Measurements from ENCODE around the gene BOD1L2.

The BOD1L2 gene

DNA sequence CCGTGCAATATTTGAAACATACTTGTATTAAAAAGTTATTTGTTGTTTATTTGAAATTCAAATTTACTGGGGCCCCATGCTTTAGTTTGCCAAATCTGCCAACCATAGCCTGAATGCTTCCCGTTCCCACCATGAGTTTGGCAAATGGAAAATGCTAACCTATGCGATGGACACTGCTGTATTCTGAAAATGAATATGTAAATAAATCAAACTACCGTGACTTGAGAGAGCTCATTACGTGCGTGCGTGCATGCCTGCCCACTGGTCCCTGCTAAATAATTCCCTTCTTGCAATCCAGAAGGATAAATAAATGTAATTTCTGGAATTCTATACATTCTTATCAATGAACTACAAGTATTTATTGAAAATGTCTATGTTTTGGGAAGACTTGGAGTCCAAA is 3.2 kb downstream of the BOD1L2 start:
- WGBS (ENCODE audit: extremely low coverage, insufficient coverage, insufficient read length), result no CpG with 5 or more reads among the region's 7 CpGs
- H3K18ac ChIP-seq (ENCODE audit: low read length), result no peak overlapping the region
- H2BK12ac ChIP-seq (ENCODE audit: low read length), result no peak overlapping the region
- H4K91ac ChIP-seq (ENCODE audit: low read depth, low read length), result no peak overlapping the region
- no peak overlapping the region for H3K4me2 ChIP-seq (ENCODE audit: low read length)
- no peak overlapping the region for H4K12ac ChIP-seq (ENCODE audit: low read depth, low read length)
- H3K36me3 ChIP-seq (ENCODE audit: control insufficient read depth in 1 of 2, insufficient read depth in 2 of 2, low read length in 2 of 2), result no peaks in the 10 kb centered on the region
- H2AK5ac ChIP-seq (ENCODE audit: low read length), result no peak overlapping the region
- H2BK120ac ChIP-seq (ENCODE audit: insufficient read depth, low read length, poor library complexity), result no peak overlapping the region
- H3K79me1 ChIP-seq (ENCODE audit: low read length), result no peaks in the 10 kb centered on the region
- no peak overlapping the region for H3K9ac ChIP-seq (ENCODE audit: low read length)
- H3K79me2 ChIP-seq (ENCODE audit: control insufficient read depth, insufficient read depth, low read length, poor library complexity), result no peaks in the 10 kb centered on the region
- H2BK5ac ChIP-seq (ENCODE audit: low read depth, low read length, poor library complexity), result no peak overlapping the region
- no peak overlapping the region for H3K14ac ChIP-seq (ENCODE audit: low read length)
- H3K27ac ChIP-seq (ENCODE audit: low read depth, low read length), result no peak overlapping the region
- no peak overlapping the region for H3K4ac ChIP-seq (ENCODE audit: low read depth, low read length)
- no peak overlapping the region for H2AFZ ChIP-seq (ENCODE audit: insufficient read depth, low read length, poor library complexity)
- H3K9me3 ChIP-seq (ENCODE audit: insufficient read depth, low read depth, low read length), result no peaks in the 10 kb centered on the region
- no peak overlapping the region for H3K4me3 ChIP-seq (ENCODE audit: low read depth, low read length)
- no peak for DNase-seq
- H3K27me3 ChIP-seq (ENCODE audit: insufficient read depth, low read length), result no peaks in the 10 kb centered on the region
- no peaks in the 10 kb centered on the region for H3K4me1 ChIP-seq (ENCODE audit: control insufficient read depth in 1 of 2, insufficient read depth in 2 of 2, low read length in 2 of 2)
- H4K8ac ChIP-seq (ENCODE audit: low read depth, low read length), result no peak overlapping the region
- no peak overlapping the region for H3K23ac ChIP-seq (ENCODE audit: low read length)

DNA sequence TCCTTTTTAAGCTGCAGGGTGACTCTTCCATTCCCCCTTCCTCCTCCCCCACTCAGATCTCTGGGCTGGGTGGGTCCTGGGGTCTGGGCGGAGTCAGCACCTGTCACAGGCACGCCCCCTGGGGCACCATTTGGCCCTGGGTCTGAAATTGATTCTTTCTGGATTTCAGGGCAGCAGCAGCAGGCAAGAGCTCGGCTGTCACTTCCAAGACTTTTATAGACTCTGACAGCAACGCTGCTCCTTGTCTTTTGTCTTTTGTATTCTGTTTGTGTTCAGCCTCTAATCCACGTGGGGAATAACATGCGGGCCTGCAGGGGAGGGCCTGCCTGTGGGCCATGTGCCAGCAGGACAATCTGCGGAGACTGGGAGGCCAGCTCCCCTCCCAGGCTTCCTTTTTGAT is 3.9 kb downstream of the BOD1L2 start:
- WGBS (ENCODE audit: extremely low coverage, insufficient coverage, insufficient read length), result no CpG with 5 or more reads among the region's 7 CpGs
- H2BK120ac ChIP-seq (ENCODE audit: insufficient read depth, low read length, poor library complexity), result no peak overlapping the region
- H3K14ac ChIP-seq (ENCODE audit: low read length), result no peak overlapping the region
- no peaks in the 10 kb centered on the region for H3K9me3 ChIP-seq (ENCODE audit: insufficient read depth, low read depth, low read length)
- no peak overlapping the region for H3K4me3 ChIP-seq (ENCODE audit: low read depth, low read length)
- H4K8ac ChIP-seq (ENCODE audit: low read depth, low read length), result no peak overlapping the region
- DNase-seq, result no peak
- no peaks in the 10 kb centered on the region for H3K4me1 ChIP-seq (ENCODE audit: control insufficient read depth in 1 of 2, insufficient read depth in 2 of 2, low read length in 2 of 2)
- no peaks in the 10 kb centered on the region for H3K27me3 ChIP-seq (ENCODE audit: insufficient read depth, low read length)
- no peak overlapping the region for H3K23ac ChIP-seq (ENCODE audit: low read length)
- no peaks in the 10 kb centered on the region for H3K79me2 ChIP-seq (ENCODE audit: control insufficient read depth, insufficient read depth, low read length, poor library complexity)
- H3K79me1 ChIP-seq (ENCODE audit: low read length), result no peaks in the 10 kb centered on the region
- H3K4me2 ChIP-seq (ENCODE audit: low read length), result no peak overlapping the region
- H4K91ac ChIP-seq (ENCODE audit: low read depth, low read length), result no peak overlapping the region
- H2BK12ac ChIP-seq (ENCODE audit: low read length), result no peak overlapping the region
- no peak overlapping the region for H3K18ac ChIP-seq (ENCODE audit: low read length)
- no peaks in the 10 kb centered on the region for H3K36me3 ChIP-seq (ENCODE audit: control insufficient read depth in 1 of 2, insufficient read depth in 2 of 2, low read length in 2 of 2)
- H2AK5ac ChIP-seq (ENCODE audit: low read length), result no peak overlapping the region
- no peak overlapping the region for H4K12ac ChIP-seq (ENCODE audit: low read depth, low read length)
- no peak overlapping the region for H3K9ac ChIP-seq (ENCODE audit: low read length)
- H3K27ac ChIP-seq (ENCODE audit: low read depth, low read length), result no peak overlapping the region
- H3K4ac ChIP-seq (ENCODE audit: low read depth, low read length), result no peak overlapping the region
- H2BK5ac ChIP-seq (ENCODE audit: low read depth, low read length, poor library complexity), result no peak overlapping the region
- no peak overlapping the region for H2AFZ ChIP-seq (ENCODE audit: insufficient read depth, low read length, poor library complexity)

DNA sequence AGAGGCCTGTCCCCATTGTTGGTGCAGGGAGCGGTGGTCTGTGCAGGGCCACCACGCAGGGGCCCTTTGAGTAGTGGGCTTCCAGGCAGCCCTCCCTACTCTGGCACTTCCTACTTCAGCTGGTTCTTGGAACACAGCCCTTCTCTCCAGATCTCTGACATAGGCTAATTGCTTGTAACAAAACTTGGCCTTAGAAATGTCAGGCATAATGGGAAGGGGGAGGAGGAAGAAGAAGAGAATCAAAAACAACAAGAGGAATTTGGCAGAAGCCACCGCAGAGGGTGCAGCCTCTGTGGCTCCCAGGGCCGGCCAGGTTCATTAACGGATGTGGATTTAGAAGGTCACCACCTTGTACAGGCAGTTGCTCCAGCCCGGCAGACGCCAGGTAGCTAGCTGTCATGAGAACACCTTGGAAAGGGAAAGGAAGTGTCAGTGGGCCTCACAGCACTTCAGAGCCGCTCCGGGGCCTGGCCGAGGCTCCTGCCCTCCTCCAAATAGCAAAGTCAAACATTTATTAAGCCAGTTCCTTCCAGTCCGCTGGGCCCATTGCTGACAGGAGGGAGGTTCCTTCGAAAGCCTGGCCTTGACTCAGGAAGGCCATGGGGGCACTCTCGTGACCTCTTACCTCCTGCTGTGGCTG is 7.4 kb downstream of the BOD1L2 start:
- no peak overlapping the region for H3K27ac ChIP-seq (ENCODE audit: low read depth, low read length)
- no peak overlapping the region for H2BK12ac ChIP-seq (ENCODE audit: low read length)
- H2AFZ ChIP-seq (ENCODE audit: insufficient read depth, low read length, poor library complexity), result no peak overlapping the region
- no peak overlapping the region for H3K4me3 ChIP-seq (ENCODE audit: low read depth, low read length)
- H3K4ac ChIP-seq (ENCODE audit: low read depth, low read length), result no peak overlapping the region
- WGBS (ENCODE audit: extremely low coverage, insufficient coverage, insufficient read length), result no CpG with 5 or more reads among the region's 13 CpGs
- H4K8ac ChIP-seq (ENCODE audit: low read depth, low read length), result no peak overlapping the region
- H3K14ac ChIP-seq (ENCODE audit: low read length), result no peak overlapping the region
- H2BK5ac ChIP-seq (ENCODE audit: low read depth, low read length, poor library complexity), result no peak overlapping the region
- no peak overlapping the region for H2BK120ac ChIP-seq (ENCODE audit: insufficient read depth, low read length, poor library complexity)
- H3K4me2 ChIP-seq (ENCODE audit: low read length), result no peak overlapping the region
- H3K18ac ChIP-seq (ENCODE audit: low read length), result no peak overlapping the region
- no peak for DNase-seq
- H2AK5ac ChIP-seq (ENCODE audit: low read length), result no peak overlapping the region
- no peak overlapping the region for H3K23ac ChIP-seq (ENCODE audit: low read length)
- no peaks in the 10 kb centered on the region for H3K27me3 ChIP-seq (ENCODE audit: insufficient read depth, low read length)
- no peaks in the 10 kb centered on the region for H3K4me1 ChIP-seq (ENCODE audit: control insufficient read depth in 1 of 2, insufficient read depth in 2 of 2, low read length in 2 of 2)
- H3K79me1 ChIP-seq (ENCODE audit: low read length), result no peaks in the 10 kb centered on the region
- H3K9me3 ChIP-seq (ENCODE audit: insufficient read depth, low read depth, low read length), result no peaks in the 10 kb centered on the region
- no peak overlapping the region for H4K12ac ChIP-seq (ENCODE audit: low read depth, low read length)
- H3K79me2 ChIP-seq (ENCODE audit: control insufficient read depth, insufficient read depth, low read length, poor library complexity), result no peaks in the 10 kb centered on the region
- no peak overlapping the region for H4K91ac ChIP-seq (ENCODE audit: low read depth, low read length)
- H3K9ac ChIP-seq (ENCODE audit: low read length), result no peak overlapping the region
- no peaks in the 10 kb centered on the region for H3K36me3 ChIP-seq (ENCODE audit: control insufficient read depth in 1 of 2, insufficient read depth in 2 of 2, low read length in 2 of 2)

DNA sequence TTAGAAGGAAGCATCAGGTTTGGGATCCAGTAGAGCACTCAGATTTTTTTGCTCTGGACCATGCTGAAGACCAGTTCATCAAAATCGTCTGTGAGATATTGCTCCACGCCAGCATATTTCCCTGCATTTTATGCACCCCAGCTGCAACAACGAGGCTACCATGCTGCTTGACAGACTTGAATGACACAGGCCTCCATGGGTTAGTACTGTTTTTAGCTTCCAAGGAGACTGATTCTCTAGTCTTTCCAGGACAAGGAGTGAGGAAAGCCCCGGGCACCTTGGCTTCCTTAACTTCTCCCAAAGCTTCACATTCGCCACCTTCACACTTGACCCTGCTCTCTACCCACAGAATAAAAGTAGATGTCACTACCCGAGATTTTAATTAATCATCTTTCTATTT is 17.5 kb downstream of the BOD1L2 start:
- Histone ChIP-seq H3K4ac (ENCODE audit: low read depth, low read length) (no peak overlapping the region), H4K12ac (ENCODE audit: low read depth, low read length) (no peak overlapping the region), H3K27ac (ENCODE audit: low read depth, low read length) (no peak overlapping the region), H3K23ac (ENCODE audit: low read length) (no peak overlapping the region), H3K4me2 (ENCODE audit: low read length) (no peak overlapping the region), H3K9ac (ENCODE audit: low read length) (no peak overlapping the region), H4K91ac (ENCODE audit: low read depth, low read length) (no peak overlapping the region), H3K18ac (ENCODE audit: low read length) (no peak overlapping the region), H3K4me1 (ENCODE audit: control insufficient read depth in 1 of 2, insufficient read depth in 2 of 2, low read length in 2 of 2) (no peaks in the 10 kb centered on the region), H2BK5ac (ENCODE audit: low read depth, low read length, poor library complexity) (no peak overlapping the region), H2BK120ac (ENCODE audit: insufficient read depth, low read length, poor library complexity) (no peak overlapping the region), H3K4me3 (ENCODE audit: low read depth, low read length) (no peak overlapping the region), H3K27me3 (ENCODE audit: insufficient read depth, low read length) (no peaks in the 10 kb centered on the region), H3K79me1 (ENCODE audit: low read length) (no peaks in the 10 kb centered on the region), H3K36me3 (ENCODE audit: control insufficient read depth in 1 of 2, insufficient read depth in 2 of 2, low read length in 2 of 2) (no peaks in the 10 kb centered on the region), H4K8ac (ENCODE audit: low read depth, low read length) (no peak overlapping the region), H3K14ac (ENCODE audit: low read length) (no peak overlapping the region), H2AK5ac (ENCODE audit: low read length) (no peak overlapping the region), H2BK12ac (ENCODE audit: low read length) (no peak overlapping the region), H3K9me3 (ENCODE audit: insufficient read depth, low read depth, low read length) (no peaks in the 10 kb centered on the region), H2AFZ (ENCODE audit: insufficient read depth, low read length, poor library complexity) (no peak overlapping the region), H3K79me2 (ENCODE audit: control insufficient read depth, insufficient read depth, low read length, poor library complexity) (no peaks in the 10 kb centered on the region)
- no CpG with 5 or more reads among the region's 6 CpGs for WGBS (ENCODE audit: extremely low coverage, insufficient coverage, insufficient read length)
- no peak for DNase-seq

All from trophoblast cell (in vitro differentiated cells and primary cell).